ENCODE results near the gene RANBP6.

DNA sequence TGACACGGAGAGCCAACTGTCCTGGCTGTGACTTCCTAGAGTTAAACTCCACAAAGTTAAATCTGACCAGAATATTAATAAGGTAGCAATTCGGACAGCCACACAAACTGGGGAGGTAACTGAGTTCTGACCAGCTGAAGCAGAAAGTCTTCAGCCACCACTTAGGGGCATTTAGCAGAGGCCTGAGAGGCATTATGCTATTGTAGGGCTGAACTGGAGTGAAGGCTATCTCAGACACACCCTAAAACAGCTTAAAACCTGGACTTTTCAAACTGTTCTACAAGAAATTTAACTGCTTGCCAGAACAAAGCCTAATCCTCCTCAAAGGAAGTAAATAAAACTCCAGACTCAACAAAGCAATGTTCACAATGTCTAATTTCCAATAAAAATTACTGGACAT, 32.4 kb downstream of the RANBP6 start:
- TF ChIP-seq, protein P1, sequence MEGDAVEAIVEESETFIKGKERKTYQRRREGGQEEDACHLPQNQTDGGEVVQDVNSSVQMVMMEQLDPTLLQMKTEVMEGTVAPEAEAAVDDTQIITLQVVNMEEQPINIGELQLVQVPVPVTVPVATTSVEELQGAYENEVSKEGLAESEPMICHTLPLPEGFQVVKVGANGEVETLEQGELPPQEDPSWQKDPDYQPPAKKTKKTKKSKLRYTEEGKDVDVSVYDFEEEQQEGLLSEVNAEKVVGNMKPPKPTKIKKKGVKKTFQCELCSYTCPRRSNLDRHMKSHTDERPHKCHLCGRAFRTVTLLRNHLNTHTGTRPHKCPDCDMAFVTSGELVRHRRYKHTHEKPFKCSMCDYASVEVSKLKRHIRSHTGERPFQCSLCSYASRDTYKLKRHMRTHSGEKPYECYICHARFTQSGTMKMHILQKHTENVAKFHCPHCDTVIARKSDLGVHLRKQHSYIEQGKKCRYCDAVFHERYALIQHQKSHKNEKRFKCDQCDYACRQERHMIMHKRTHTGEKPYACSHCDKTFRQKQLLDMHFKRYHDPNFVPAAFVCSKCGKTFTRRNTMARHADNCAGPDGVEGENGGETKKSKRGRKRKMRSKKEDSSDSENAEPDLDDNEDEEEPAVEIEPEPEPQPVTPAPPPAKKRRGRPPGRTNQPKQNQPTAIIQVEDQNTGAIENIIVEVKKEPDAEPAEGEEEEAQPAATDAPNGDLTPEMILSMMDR (IDR thresholded peaks at IDR 0.05; ENCODE audit: borderline replicate concordance, extremely low read depth, low read length, poor library complexity, severe bottlenecking) = no peak
- TF ChIP-seq EZH2 (IDR thresholded peaks at IDR 0.05; ENCODE audit: borderline replicate concordance, low read depth, low read length, severe bottlenecking) = no peak

Measured in DND-41 (cell line).